Muscle layer of duodenum (tissue), 2 donors: Measurements from ENCODE around the gene ZKSCAN1.

Source experiments
- H3K27ac ChIP-seq: one replicate; pipeline ENCODE4 v1.7.0; 2013; ENCODE audit warnings: mild to moderate bottlenecking, low read length
- H3K27me3 ChIP-seq: one replicate; pipeline ENCODE4 v1.7.0; 2013; ENCODE audit warnings: low read depth, mild to moderate bottlenecking, control low read depth, low read length
- H3K36me3 ChIP-seq, 2 donors: one replicate each; pipeline ENCODE4 v1.7.0; 2013; ENCODE audit warnings: low read length in 2 of 2, control low read depth in 1 of 2, mild to moderate bottlenecking in 1 of 2; ENCODE audit not compliant: insufficient read depth in 2 of 2, control insufficient read depth in 1 of 2
- H3K4me1 ChIP-seq, 2 donors: one replicate each; pipeline ENCODE4 v1.7.0; 2013; ENCODE audit warnings: low read length in 2 of 2, mild to moderate bottlenecking in 2 of 2, control low read depth in 1 of 2, moderate library complexity in 1 of 2; ENCODE audit not compliant: insufficient read depth in 2 of 2, control insufficient read depth in 1 of 2
- H3K4me3 ChIP-seq, 2 donors: one replicate each; pipeline ENCODE4 v1.7.0; 2013; ENCODE audit warnings: low read length in 2 of 2, low read depth in 1 of 2, mild to moderate bottlenecking in 1 of 2
- H3K9me3 ChIP-seq, 2 donors: one replicate each; pipeline ENCODE4 v1.7.0; 2013; ENCODE audit warnings: low read length in 2 of 2, control low read depth in 1 of 2, mild to moderate bottlenecking in 1 of 2; ENCODE audit not compliant: control insufficient read depth in 1 of 2
- donor health status: healthy.

The ZKSCAN1 gene

DNA sequence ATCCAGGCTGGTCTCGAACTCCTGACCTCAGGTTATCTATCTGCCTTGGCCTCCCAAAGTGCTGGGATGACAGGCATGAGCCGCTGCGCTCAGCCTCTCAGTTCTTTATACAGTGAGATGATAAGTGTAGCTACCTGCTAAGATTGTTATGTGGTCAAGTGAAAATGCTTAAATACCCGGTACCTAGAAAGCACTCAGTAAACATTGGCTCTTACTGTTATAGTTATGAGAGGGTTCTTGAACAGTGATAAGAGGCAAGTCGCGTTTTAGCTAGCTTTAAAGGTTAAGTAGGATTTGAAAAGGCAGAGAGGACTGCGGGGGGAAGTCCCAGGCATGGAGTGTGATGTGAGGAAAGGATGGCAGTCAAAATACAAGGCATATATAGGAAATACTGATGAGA lies 4.5 kb downstream of the ZKSCAN1 start:
- H3K9me3 ChIP-seq: no peaks in the 10 kb centered on the region

GRCh38 chr7:100021297-100021696 lies 5.9 kb downstream of the ZKSCAN1 start:
- no peaks in the 10 kb centered on the region for H3K9me3 ChIP-seq
- H3K36me3 ChIP-seq: peaks cover 18 to 19% of the 10 kb centered on the region in 2 donors
- H3K27ac ChIP-seq: peak overlapping the region; percentile 5
- H3K4me3 ChIP-seq: no peak overlapping the region
- no peaks in the 10 kb centered on the region for H3K27me3 ChIP-seq
- peaks cover 4 to 28% of the 10 kb centered on the region in 2 donors for H3K4me1 ChIP-seq

More for the DNA sequence above, 4.5 kb downstream of the ZKSCAN1 start:
- Histone ChIP-seq H3K36me3 (peaks cover 12 to 19% of the 10 kb centered on the region in 2 donors), H3K4me1 (peaks cover 4 to 29% of the 10 kb centered on the region in 2 donors), H3K27ac (no peak overlapping the region), H3K27me3 (no peaks in the 10 kb centered on the region), H3K4me3 (no peak overlapping the region)

DNA sequence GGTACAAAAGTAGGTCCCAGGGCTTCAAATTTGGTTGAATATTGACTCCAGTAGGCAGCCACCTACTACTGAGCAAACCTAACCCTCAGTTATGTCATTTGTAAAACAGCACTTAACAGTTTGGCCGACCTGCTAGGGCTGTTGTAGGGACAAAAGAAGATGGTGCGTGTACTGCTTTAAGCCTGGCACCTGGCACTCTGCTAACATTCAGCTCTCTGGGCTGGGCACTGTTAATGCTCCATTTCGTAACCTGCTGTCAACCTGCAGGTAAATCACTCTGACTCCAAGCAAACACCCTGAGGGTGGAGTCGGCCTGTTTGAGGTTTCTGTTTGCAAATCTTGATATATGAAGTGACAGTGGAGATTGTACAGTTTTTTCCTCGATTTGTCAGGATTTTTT lies 7.2 kb downstream of the ZKSCAN1 start:
- Histone ChIP-seq H3K27ac (peak overlapping the region; percentile 2), H3K4me3 (no peak overlapping the region), H3K4me1 (peaks cover 0 to 15% of the 10 kb centered on the region in 2 donors), H3K27me3 (no peaks in the 10 kb centered on the region), H3K9me3 (no peaks in the 10 kb centered on the region), H3K36me3 (peaks cover 18 to 27% of the 10 kb centered on the region in 2 donors)

GRCh38 chr7:100023526-100023925 lies 8.1 kb downstream of the ZKSCAN1 start:
- Histone ChIP-seq H3K36me3 (peaks cover 18 to 32% of the 10 kb centered on the region in 2 donors), H3K27me3 (no peaks in the 10 kb centered on the region), H3K27ac (peak overlapping the region; percentile 39), H3K4me3 (no peak overlapping the region), H3K4me1 (peaks cover 0 to 9% of the 10 kb centered on the region in 2 donors), H3K9me3 (no peaks in the 10 kb centered on the region)

DNA sequence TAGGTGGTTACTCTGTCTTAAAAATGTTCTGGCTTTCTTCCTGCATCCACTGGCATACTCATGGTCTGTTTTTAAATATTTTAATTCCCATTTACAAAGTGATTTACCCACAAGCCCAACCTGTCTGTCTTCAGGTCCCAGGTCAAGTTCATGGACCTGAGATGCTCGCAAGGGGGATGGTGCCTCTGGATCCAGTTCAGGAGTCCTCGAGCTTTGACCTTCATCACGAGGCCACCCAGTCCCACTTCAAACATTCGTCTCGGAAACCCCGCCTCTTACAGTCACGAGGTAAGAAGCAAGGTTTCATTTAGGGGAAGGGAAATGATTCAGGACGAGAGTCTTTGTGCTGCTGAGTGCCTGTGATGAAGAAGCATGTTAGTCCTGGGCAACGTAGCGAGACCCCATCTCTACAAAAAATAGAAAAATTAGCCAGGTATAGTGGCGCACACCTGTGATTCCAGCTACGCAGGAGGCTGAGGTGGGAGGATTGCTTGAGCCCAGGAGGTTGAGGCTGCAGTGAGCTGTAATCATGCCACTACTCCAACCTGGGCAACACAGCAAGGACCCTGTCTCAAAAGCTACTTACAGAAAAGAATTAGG lies 8.7 kb downstream of the ZKSCAN1 start:
- Histone ChIP-seq H3K27ac (no peak overlapping the region), H3K9me3 (no peaks in the 10 kb centered on the region), H3K4me1 (peaks cover 0 to 4% of the 10 kb centered on the region in 2 donors), H3K27me3 (no peaks in the 10 kb centered on the region), H3K36me3 (peaks cover 18 to 32% of the 10 kb centered on the region in 2 donors), H3K4me3 (no peak overlapping the region)

- H3K27me3 ChIP-seq: no peaks in the 10 kb centered on the region
- H3K9me3 ChIP-seq: no peaks in the 10 kb centered on the region
- H3K4me3 ChIP-seq: no peak overlapping the region
- no peak overlapping the region for H3K27ac ChIP-seq
- peaks cover 44 to 62% of the 10 kb centered on the region in 2 donors for H3K36me3 ChIP-seq
- no peaks in the 10 kb centered on the region for H3K4me1 ChIP-seq
Observed at GRCh38 chr7:100027197-100027596, 11.8 kb downstream of the ZKSCAN1 start.

DNA sequence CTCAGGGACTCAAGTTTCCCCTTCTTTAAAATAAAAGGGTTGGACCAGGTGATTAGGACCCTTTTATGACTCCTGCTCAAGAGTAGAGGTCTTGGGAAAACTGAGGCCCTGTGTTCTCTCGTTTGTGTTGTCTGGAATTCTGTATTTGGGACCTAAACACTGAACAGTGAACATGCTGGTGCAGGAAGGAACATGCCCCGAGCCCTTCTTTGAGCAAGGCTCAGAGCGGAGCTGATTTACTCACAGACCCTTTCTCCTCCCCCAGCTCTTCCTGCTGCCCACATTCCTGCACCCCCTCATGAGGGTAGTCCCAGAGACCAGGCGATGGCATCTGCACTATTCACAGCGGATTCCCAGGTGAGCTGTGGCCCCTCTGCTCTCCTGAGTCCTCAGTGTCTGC lies 14.2 kb downstream of the ZKSCAN1 start:
- Histone ChIP-seq H3K9me3 (no peaks in the 10 kb centered on the region), H3K4me3 (no peak overlapping the region), H3K27ac (no peak overlapping the region), H3K36me3 (peaks cover 49 to 62% of the 10 kb centered on the region in 2 donors), H3K27me3 (no peaks in the 10 kb centered on the region), H3K4me1 (no peaks in the 10 kb centered on the region)

DNA sequence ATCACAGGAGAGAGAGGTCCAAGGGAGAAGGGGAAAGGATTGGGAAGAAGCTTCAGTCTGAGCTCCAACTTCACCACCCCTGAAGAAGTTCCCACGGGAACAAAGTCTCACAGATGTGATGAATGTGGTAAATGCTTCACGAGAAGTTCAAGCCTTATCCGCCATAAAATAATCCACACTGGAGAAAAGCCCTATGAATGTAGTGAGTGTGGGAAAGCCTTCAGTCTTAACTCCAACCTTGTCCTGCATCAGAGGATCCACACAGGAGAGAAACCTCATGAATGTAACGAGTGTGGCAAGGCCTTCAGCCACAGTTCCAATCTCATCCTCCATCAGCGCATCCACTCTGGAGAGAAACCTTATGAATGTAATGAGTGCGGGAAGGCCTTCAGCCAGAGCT lies 18.1 kb downstream of the ZKSCAN1 start:
- Histone ChIP-seq H3K36me3 (peaks cover 60 to 76% of the 10 kb centered on the region in 2 donors), H3K4me3 (no peak overlapping the region)

DNA sequence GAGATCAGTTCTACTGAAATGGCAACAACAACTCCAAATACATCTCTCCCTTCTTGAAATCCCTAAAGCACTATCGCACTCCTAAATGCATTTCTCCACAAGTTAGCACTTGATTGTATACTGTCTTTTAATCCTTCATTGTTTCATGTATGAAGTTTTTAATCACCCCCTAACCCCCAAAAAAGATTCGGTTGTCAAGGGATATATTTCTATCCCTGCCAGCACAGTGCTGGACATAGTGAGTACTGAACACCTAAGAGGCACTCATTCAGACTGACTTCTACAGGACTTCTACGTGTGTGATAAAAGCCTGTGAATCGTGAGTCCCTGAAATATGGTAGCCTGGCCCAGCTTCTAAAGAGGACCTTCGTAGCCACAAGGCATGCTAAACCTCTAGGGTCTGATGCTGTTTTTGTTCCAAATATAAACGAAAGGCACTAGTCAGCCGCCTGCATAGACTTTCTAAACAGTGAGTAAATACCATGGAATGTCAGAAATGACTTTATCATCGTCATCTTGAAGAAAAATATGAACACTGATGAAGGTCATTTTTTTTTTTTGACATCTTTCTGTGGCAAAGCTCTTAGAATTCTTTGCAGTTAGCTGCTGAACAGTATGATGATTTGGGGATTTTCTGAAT lies 19.6 kb downstream of the ZKSCAN1 start:
- no peaks in the 10 kb centered on the region for H3K27me3 ChIP-seq
- peaks cover 53 to 69% of the 10 kb centered on the region in 2 donors for H3K36me3 ChIP-seq
- peaks cover 0 to 6% of the 10 kb centered on the region in 2 donors for H3K4me1 ChIP-seq
- H3K4me3 ChIP-seq: no peak overlapping the region
- no peaks in the 10 kb centered on the region for H3K9me3 ChIP-seq
- H3K27ac ChIP-seq: no peak overlapping the region

More for the DNA sequence above, 18.1 kb downstream of the ZKSCAN1 start:
- Histone ChIP-seq H3K27ac (no peak overlapping the region), H3K27me3 (no peaks in the 10 kb centered on the region), H3K9me3 (no peaks in the 10 kb centered on the region), H3K4me1 (peaks cover 0 to 6% of the 10 kb centered on the region in 2 donors)

GRCh38 chr7:100035876-100036275 lies 20.5 kb downstream of the ZKSCAN1 start:
- H3K27ac ChIP-seq: no peak overlapping the region
- no peak overlapping the region for H3K4me3 ChIP-seq
- H3K9me3 ChIP-seq: no peaks in the 10 kb centered on the region
- H3K27me3 ChIP-seq: no peaks in the 10 kb centered on the region
- peaks cover 0 to 6% of the 10 kb centered on the region in 2 donors for H3K4me1 ChIP-seq
- peaks cover 45 to 60% of the 10 kb centered on the region in 2 donors for H3K36me3 ChIP-seq

DNA sequence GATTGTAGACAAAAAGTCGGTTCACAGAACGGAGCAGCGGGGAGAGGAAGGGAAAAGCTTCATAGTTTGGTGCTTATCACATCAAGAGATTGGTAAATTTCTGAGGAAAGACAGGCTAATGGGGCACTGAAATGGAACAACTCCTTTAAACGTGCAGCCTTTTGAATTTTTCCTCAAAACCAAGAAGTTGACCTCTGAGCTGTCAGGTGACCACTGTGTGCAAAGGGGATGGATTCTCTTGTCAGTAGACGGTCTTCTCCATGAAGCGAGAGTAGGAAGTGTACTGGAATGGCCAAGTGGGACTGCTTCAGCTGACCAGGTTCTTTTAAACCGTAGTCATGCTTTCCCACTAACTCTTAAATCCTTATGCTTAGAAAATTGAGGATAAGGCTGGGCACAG lies 22.9 kb downstream of the ZKSCAN1 start:
- Histone ChIP-seq H3K9me3 (no peaks in the 10 kb centered on the region), H3K4me1 (peaks cover 0 to 6% of the 10 kb centered on the region in 2 donors), H3K27me3 (no peaks in the 10 kb centered on the region), H3K4me3 (no peak overlapping the region), H3K27ac (no peak overlapping the region), H3K36me3 (peaks cover 30 to 40% of the 10 kb centered on the region in 2 donors)
